ENCODE data around the gene ENPP7. TPM values are rescaled to one million over a fixed set of nuclear protein-coding genes. Genes with fewer than 3 reads are reported as not detected.
A peak's percentile ranks its signal among the peaks of the same experiment; 100 is the strongest.

ENPP7 gene
- total RNA-seq, 4 donors from 2014 or later: not detected

DNA sequence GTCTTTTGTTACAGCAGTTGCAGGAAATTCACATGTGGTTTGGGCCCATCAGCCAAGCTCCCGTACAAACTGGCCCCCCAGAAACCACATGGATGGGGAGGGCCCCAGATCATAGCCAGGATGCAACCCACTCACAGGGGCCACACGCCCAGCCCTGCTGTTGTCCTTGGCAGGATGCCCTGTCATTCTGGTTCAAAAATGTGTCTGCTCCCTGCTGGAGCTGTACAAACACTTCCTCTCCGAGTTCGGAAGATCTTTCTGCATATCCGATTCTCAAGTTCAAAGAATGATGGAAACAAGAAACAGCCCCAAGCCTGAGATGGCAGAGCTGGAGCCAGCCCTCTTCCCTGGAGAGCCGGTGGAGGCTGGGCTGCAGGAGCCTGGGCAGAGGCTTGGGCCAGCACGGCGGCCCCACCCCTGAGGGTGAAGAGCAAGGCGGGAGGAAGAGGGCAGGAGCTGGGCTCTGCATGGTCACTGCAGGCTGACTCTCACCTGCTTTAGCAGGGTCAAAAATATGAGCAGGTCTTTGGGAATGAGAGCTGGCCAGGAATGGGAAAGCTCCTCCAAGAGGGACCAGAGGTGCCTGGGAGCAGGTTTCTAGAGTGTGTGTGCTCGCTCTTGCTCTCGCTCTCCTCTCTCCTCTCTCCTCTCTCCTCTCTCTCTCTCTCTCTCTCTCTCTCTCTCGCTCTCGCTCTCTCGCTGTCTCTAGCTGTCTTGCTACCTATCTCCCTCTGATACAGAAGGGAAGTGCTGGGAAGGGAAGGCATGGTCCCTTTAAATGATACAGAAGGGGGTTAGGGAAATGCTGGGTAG lies 34.7 kb upstream of the ENPP7 start:
- H3K4me3 ChIP-seq: no peak overlapping the region
- TF ChIP-seq EP300 (IDR thresholded peaks at IDR 0.05) (no peak), POLR2A (IDR thresholded peaks at IDR 0.05) (no peak), CTCF (IDR thresholded peaks at IDR 0.05) (no peak)
- peaks cover 0 to 48% of the 10 kb centered on the region in 2 donors for H3K27me3 ChIP-seq
- H3K27ac ChIP-seq: no peak overlapping the region
- 22% methylated on average over 13 to 14 of the region's 14 CpGs for WGBS, 2 donors
- no peaks in the 10 kb centered on the region for H3K9me3 ChIP-seq
- DNase-seq (ENCODE audit: low spot score in 2 of 2): peak in 1 of 2 donors; percentile 9
- peaks cover 0 to 34% (median 3%) of the 10 kb centered on the region in 4 donors for H3K4me1 ChIP-seq
- no peaks in the 10 kb centered on the region for H3K36me3 ChIP-seq

DNA sequence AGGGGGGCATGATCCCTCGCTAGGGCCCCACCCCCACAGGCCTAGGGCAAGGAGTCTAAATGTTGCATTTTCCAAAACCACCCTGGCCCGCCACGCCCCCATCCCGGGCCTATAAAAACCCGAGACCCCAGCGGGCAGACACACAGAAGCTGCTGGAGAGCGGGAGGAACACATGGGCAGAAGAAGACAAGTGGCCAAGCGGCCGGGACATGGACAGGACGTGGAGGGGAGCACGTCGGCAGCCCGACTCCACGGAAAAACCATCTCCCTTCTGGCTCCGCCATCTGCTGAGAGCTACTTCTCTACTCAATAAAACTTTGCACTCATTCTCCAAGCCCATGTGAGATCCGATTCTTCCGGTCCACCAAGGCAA lies 34.1 kb upstream of the ENPP7 start:
- Histone ChIP-seq H3K27me3 (peaks cover 0 to 50% of the 10 kb centered on the region in 2 donors), H3K4me3 (no peak overlapping the region), H3K4me1 (peaks cover 0 to 28% (median 3%) of the 10 kb centered on the region in 4 donors), H3K9me3 (no peaks in the 10 kb centered on the region), H3K27ac (no peak overlapping the region), H3K36me3 (no peaks in the 10 kb centered on the region)
- DNase-seq (ENCODE audit: low spot score in 2 of 2): no peak
- TF ChIP-seq POLR2A (IDR thresholded peaks at IDR 0.05): no peak
- no peak for TF ChIP-seq EP300 (IDR thresholded peaks at IDR 0.05)
- TF ChIP-seq CTCF (IDR thresholded peaks at IDR 0.05): no peak
- 65 to 66% methylated on average over 17 of the region's 17 CpGs for WGBS, 2 donors

DNA sequence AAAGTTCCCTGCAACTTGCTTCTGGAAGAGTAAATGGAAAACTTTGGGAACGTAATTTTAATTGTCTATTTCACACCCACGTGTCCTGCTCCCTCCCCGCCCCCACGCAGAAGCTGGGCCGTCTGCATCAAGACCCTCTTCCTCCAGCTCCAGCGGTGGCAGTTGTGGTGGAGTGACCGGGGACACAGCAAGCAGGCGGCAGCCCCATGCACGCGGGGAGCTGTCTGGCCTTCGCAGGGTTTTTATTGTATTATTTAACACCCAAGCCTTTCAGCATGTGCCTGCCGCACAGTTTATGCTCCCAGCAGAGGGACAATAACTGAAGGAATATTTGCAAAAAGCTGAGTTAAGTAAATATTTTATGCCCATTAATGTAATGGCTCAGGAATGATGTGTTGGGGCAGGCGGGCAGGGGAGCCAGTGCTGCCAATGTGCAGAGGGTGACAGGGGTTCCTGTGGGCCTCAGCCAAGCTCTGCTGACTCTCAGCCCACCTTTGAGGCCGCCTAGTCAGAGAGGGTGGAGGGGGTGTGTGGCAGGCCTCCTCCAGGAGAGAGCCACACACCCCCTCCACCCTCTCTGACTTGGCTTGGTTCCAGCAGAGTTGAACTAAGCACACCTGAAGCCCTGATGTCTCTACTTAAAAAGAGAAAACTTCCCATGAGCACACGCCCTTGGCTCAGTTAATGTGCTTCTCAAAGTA lies 32.4 kb upstream of the ENPP7 start:
- TF ChIP-seq EP300 (IDR thresholded peaks at IDR 0.05): no peak
- no peak for TF ChIP-seq CTCF (IDR thresholded peaks at IDR 0.05)
- no peak for TF ChIP-seq POLR2A (IDR thresholded peaks at IDR 0.05)
- DNase-seq (ENCODE audit: low spot score in 2 of 2): no peak
- H3K27ac ChIP-seq: no peak overlapping the region
- H3K4me1 ChIP-seq: peaks cover 0 to 20% (median 3%) of the 10 kb centered on the region in 4 donors
- no peaks in the 10 kb centered on the region for H3K36me3 ChIP-seq
- peaks cover 0 to 63% of the 10 kb centered on the region in 2 donors for H3K27me3 ChIP-seq
- WGBS, 2 donors: 45 to 52% methylated on average over 15 of the region's 15 CpGs
- H3K4me3 ChIP-seq: no peak overlapping the region
- H3K9me3 ChIP-seq: no peaks in the 10 kb centered on the region

GRCh38 chr17:79699386-79700036 lies 31.2 kb upstream of the ENPP7 start:
- H3K4me1 ChIP-seq: peaks cover 0 to 20% (median 3%) of the 10 kb centered on the region in 4 donors
- DNase-seq (ENCODE audit: low spot score in 2 of 2): no peak
- 86 to 87% methylated on average over 12 of the region's 12 CpGs for WGBS, 2 donors
- H3K36me3 ChIP-seq: no peaks in the 10 kb centered on the region
- no peaks in the 10 kb centered on the region for H3K9me3 ChIP-seq
- H3K27me3 ChIP-seq: peaks cover 0 to 72% of the 10 kb centered on the region in 2 donors
- TF ChIP-seq CTCF (IDR thresholded peaks at IDR 0.05) (no peak), POLR2A (IDR thresholded peaks at IDR 0.05) (no peak), EP300 (IDR thresholded peaks at IDR 0.05) (no peak)
- H3K4me3 ChIP-seq: no peak overlapping the region
- H3K27ac ChIP-seq: no peak overlapping the region
